HG02678 (cell line): ENCODE results near the gene VPS33A.
"Not testable (repeated sequence)": the region's sequence is repeated elsewhere in the genome, so short reads cannot be mapped to it uniquely, and the experiment has no call there.

Source experiments
- ATAC-seq: cut with Tn5 transposase; IDR thresholded peaks from one replicate; pipeline ENCODE4 v1.9.1; 2021; ENCODE audit warnings: mild to moderate bottlenecking, moderate library complexity; ENCODE audit not compliant: unreplicated experiment

The VPS33A gene

GRCh38 chr12:122258462-122258861, 7.8 kb downstream of the VPS33A start:
- not testable (repeated sequence) for ATAC-seq

GRCh38 chr12:122250536-122250935, 15.8 kb downstream of the VPS33A start:
- ATAC-seq = no peak

GRCh38 chr12:122250047-122250446, 16.2 kb downstream of the VPS33A start:
- no peak for ATAC-seq

GRCh38 chr12:122245553-122245952, 20.7 kb downstream of the VPS33A start:
- ATAC-seq = no peak

- no peak for ATAC-seq
These were observed 21.5 kb downstream of the VPS33A start for GRCh38 chr12:122244565-122245371.

- ATAC-seq = no peak
These were observed 22.3 kb downstream of the VPS33A start for GRCh38 chr12:122243965-122244364.

- ATAC-seq = no peak
These were observed 27.4 kb downstream of the VPS33A start for GRCh38 chr12:122238861-122239260.

- ATAC-seq = no peak
These were observed 30.6 kb downstream of the VPS33A start for GRCh38 chr12:122235741-122236140.

GRCh38 chr12:122232691-122233090, 33.6 kb downstream of the VPS33A start:
- ATAC-seq = no peak

GRCh38 chr12:122230798-122231197, 35.5 kb downstream of the VPS33A start:
- ATAC-seq = no peak

GRCh38 chr12:122228092-122228491, 38.2 kb downstream of the VPS33A start:
- ATAC-seq = no peak

- no peak for ATAC-seq
These were observed 39.0 kb downstream of the VPS33A start for GRCh38 chr12:122227341-122227740.

GRCh38 chr12:122226366-122227125, 39.7 kb downstream of the VPS33A start:
- no peak for ATAC-seq

GRCh38 chr12:122225683-122226365, 40.5 kb downstream of the VPS33A start, which contains the start of gene DIABLO:
Gene DIABLO (minus strand): TSS chr12:122226052. CDS start chr12:122226014, 38 bp downstream.
- ATAC-seq = peak; percentile 89

- ATAC-seq = no peak
These were observed 49.8 kb downstream of the VPS33A start for GRCh38 chr12:122216445-122216844.

- no peak for ATAC-seq
These were observed 50.5 kb downstream of the VPS33A start for GRCh38 chr12:122215771-122216170.

GRCh38 chr12:122208073-122208820, 58.0 kb downstream of the VPS33A start:
- no peak for ATAC-seq

- ATAC-seq = no peak
These were observed 58.9 kb downstream of the VPS33A start for GRCh38 chr12:122207391-122207790.

GRCh38 chr12:122206976-122207375, 59.3 kb downstream of the VPS33A start:
- ATAC-seq = no peak

- ATAC-seq = no peak
These were observed 60.0 kb downstream of the VPS33A start for GRCh38 chr12:122206111-122206881.
